OCI-LY3 (cell line): Measurements from ENCODE around the gene P4HA1.
A peak's percentile ranks its signal among the peaks of the same experiment; 100 is the strongest.

Source experiments
- H2AFZ ChIP-seq: fragments of 200-600, 300-600 bp; shearing (Covaris generic); 2 replicates; pipeline ENCODE4 v1.6.0; 2014; ENCODE audit warnings: antibody characterized with exemption, low read depth, low read length
- H3K27ac ChIP-seq: fragments of 200-600, 300-600 bp; sonication (generic); 2 replicates; pipeline ENCODE4 v1.5.1; 2014; ENCODE audit warnings: mild to moderate bottlenecking, low read length, moderate library complexity, mixed read lengths
- H3K27me3 ChIP-seq: fragments of 200-600, 300-600 bp; sonication (generic); 2 replicates; pipeline ENCODE4 v1.6.1; 2014; ENCODE audit warnings: low read depth, low read length, mixed read lengths
- H3K36me3 ChIP-seq: fragments of 200-600, 300-600 bp; sonication (generic); replicated peaks from 2 replicates; pipeline ENCODE3; 2014; ENCODE audit warnings: low read depth, low read length, mixed read lengths
- H3K4me1 ChIP-seq: fragments of 300-600, 200-600 bp; sonication (generic); 2 replicates; pipeline ENCODE4 v1.6.1; 2014; ENCODE audit warnings: low read length, mixed read lengths
- H3K4me2 ChIP-seq: fragments of 200-600, 300-600 bp; sonication (generic); 2 replicates; pipeline ENCODE4 v1.6.1; 2014; ENCODE audit warnings: low read length, mixed read lengths
- H3K4me3 ChIP-seq: fragments of 300-600, 200-600 bp; sonication (generic); 2 replicates; pipeline ENCODE4 v1.5.1; 2014; ENCODE audit warnings: antibody characterized with exemption, mild to moderate bottlenecking, low read length, moderate library complexity
- H3K79me2 ChIP-seq: fragments of 300-600, 200-600 bp; shearing (Covaris generic); 2 replicates; pipeline ENCODE4 v1.6.1; 2014; ENCODE audit warnings: mild to moderate bottlenecking, low read length, mixed read lengths
- H3K9ac ChIP-seq: fragments of 300-600, 200-600 bp; shearing (Covaris generic); 2 replicates; pipeline ENCODE4 v1.6.0; 2014; ENCODE audit warnings: mild to moderate bottlenecking, low read length, moderate library complexity
- H3K9me3 ChIP-seq: fragments of 200-600, 300-600 bp; shearing (Covaris generic); 2 replicates; pipeline ENCODE4 v1.6.1; 2014; ENCODE audit warnings: low read length, mixed read lengths; ENCODE audit not compliant: insufficient read depth
- H4K20me1 ChIP-seq: fragments of 200-600, 300-600 bp; sonication (generic); 2 replicates; pipeline ENCODE4 v1.6.1; 2016; ENCODE audit warnings: low read length, mixed read lengths; ENCODE audit not compliant: insufficient read depth
- CTCF ChIP-seq: fragments of 200-600, 300-600 bp; sonication (generic); IDR thresholded peaks from 2 replicates; pipeline ENCODE4 v1.5.1; 2014; ENCODE audit warnings: antibody characterized with exemption, low read length, low read depth
- EZH2phosphoT487 ChIP-seq: fragments of 200-600 bp; shearing (Covaris generic); IDR thresholded peaks from 2 replicates; pipeline ENCODE4 v1.6.1; 2018; ENCODE audit warnings: antibody characterized with exemption, mixed run types, low read depth

Gene P4HA1

GRCh38 chr10:73061743-73062142, 34.9 kb downstream of the P4HA1 start:
- H2AFZ ChIP-seq: no peak overlapping the region
- H3K4me2 ChIP-seq: no peak overlapping the region
- no peaks in the 10 kb centered on the region for H3K9me3 ChIP-seq
- no peaks in the 10 kb centered on the region for H3K79me2 ChIP-seq
- H3K9ac ChIP-seq: no peak overlapping the region
- no peak overlapping the region for H3K4me3 ChIP-seq
- H3K4me1 ChIP-seq: no peaks in the 10 kb centered on the region
- H3K27ac ChIP-seq: no peak overlapping the region
- no peaks in the 10 kb centered on the region for H4K20me1 ChIP-seq
- H3K36me3 ChIP-seq: peaks cover 20% of the 10 kb centered on the region
- TF ChIP-seq CTCF (no peak), EZH2phosphoT487 (no peak)
- H3K27me3 ChIP-seq: no peaks in the 10 kb centered on the region

GRCh38 chr10:73060738-73061635, 35.7 kb downstream of the P4HA1 start:
- TF ChIP-seq EZH2phosphoT487 (no peak), CTCF (peak; percentile 49; the same call in 1 of the 2 replicates)
- Histone ChIP-seq H2AFZ (no peak overlapping the region), H3K27ac (no peak overlapping the region), H3K79me2 (no peaks in the 10 kb centered on the region), H3K36me3 (peaks cover 20% of the 10 kb centered on the region), H3K9me3 (no peaks in the 10 kb centered on the region), H3K9ac (no peak overlapping the region), H4K20me1 (no peaks in the 10 kb centered on the region), H3K4me2 (no peak overlapping the region), H3K27me3 (no peaks in the 10 kb centered on the region), H3K4me3 (no peak overlapping the region), H3K4me1 (no peaks in the 10 kb centered on the region)

- no peaks in the 10 kb centered on the region for H3K4me1 ChIP-seq
- H3K27ac ChIP-seq: no peak overlapping the region
- TF ChIP-seq EZH2phosphoT487 (no peak), CTCF (no peak)
- H2AFZ ChIP-seq: no peak overlapping the region
- no peaks in the 10 kb centered on the region for H3K9me3 ChIP-seq
- H3K36me3 ChIP-seq: peaks cover 19% of the 10 kb centered on the region
- H3K79me2 ChIP-seq: no peaks in the 10 kb centered on the region
- no peak overlapping the region for H3K4me3 ChIP-seq
- H4K20me1 ChIP-seq: no peaks in the 10 kb centered on the region
- no peaks in the 10 kb centered on the region for H3K27me3 ChIP-seq
- no peak overlapping the region for H3K9ac ChIP-seq
- no peak overlapping the region for H3K4me2 ChIP-seq
Observed at GRCh38 chr10:73060173-73060572, 36.5 kb downstream of the P4HA1 start.

- Histone ChIP-seq H3K4me1 (no peaks in the 10 kb centered on the region), H3K4me3 (no peak overlapping the region), H2AFZ (no peak overlapping the region), H3K9ac (no peak overlapping the region), H3K27ac (no peak overlapping the region), H3K9me3 (no peaks in the 10 kb centered on the region), H4K20me1 (no peaks in the 10 kb centered on the region), H3K27me3 (no peaks in the 10 kb centered on the region), H3K79me2 (no peaks in the 10 kb centered on the region), H3K36me3 (peaks cover 22% of the 10 kb centered on the region), H3K4me2 (no peak overlapping the region)
- no peak for TF ChIP-seq EZH2phosphoT487
- TF ChIP-seq CTCF: no peak
Observed at GRCh38 chr10:73058057-73058591, 38.5 kb downstream of the P4HA1 start.
